HEK293 (cell line): ENCODE data around the gene ELOVL5.

Source experiments
- CTCF ChIA-PET: fragments of 350-600 bp; formaldehyde crosslinking; extraction: SDS; loops from one replicate; lab custom pipeline; 2021; ENCODE audit warnings: antibody characterized with exemption; lab: Yijun Ruan, JAX
- POLR2A ChIA-PET: fragments of 300-600 bp; formaldehyde crosslinking; extraction: SDS; loops from one replicate; lab custom pipeline; 2020; ENCODE audit warnings: antibody characterized with exemption, inconsistent platforms; lab: Yijun Ruan, JAX
- H3K27ac ChIP-seq: fragments of 200-500 bp; sonication (Bioruptor generic); 2 replicates; pipeline ENCODE4 v1.5.1; 2014; ENCODE audit warnings: low read depth, low read length, control low read depth, inconsistent platforms; ENCODE audit errors: extremely low read depth
- H3K36me3 ChIP-seq, 2 experiments: fragments of 200-500 bp in 1 of 2; sonication (Bioruptor generic) in 1 of 2; 1 replicate in 1 of 2; 2 replicates in 1 of 2; pipeline ENCODE4 v1.5.1; 2014 to 2017; ENCODE audit warnings: inconsistent platforms in 2 of 2, low read length in 2 of 2; ENCODE audit not compliant: control insufficient read depth in 2 of 2, insufficient read depth in 1 of 2
- H3K4me1 ChIP-seq: fragments of 200-500 bp; sonication (Bioruptor generic); 2 replicates; pipeline ENCODE4 v1.5.1; 2014; ENCODE audit warnings: mild to moderate bottlenecking, low read length, inconsistent platforms; ENCODE audit not compliant: control insufficient read depth, insufficient read depth
- H3K4me3 ChIP-seq: 2 replicates; pipeline ENCODE4 v1.5.1; 2011; ENCODE audit warnings: low read depth, mild to moderate bottlenecking, control low read depth, low read length, moderate library complexity
- H3K9me3 ChIP-seq: fragments of 200-500 bp; sonication (Bioruptor generic); 2 replicates; pipeline ENCODE4 v1.5.1; 2014; ENCODE audit warnings: low read depth, low read length, inconsistent platforms; ENCODE audit not compliant: control insufficient read depth, insufficient read depth
- GLIS1 ChIP-seq: fragments of 450-650 bp; formaldehyde crosslinking; IDR thresholded peaks from 2 replicates; pipeline ENCODE4 v1.5.1; 2016; ENCODE audit warnings: missing biosample characterization, missing genetic modification characterization
- IKZF3 ChIP-seq: fragments of 450-650 bp; IDR thresholded peaks from 2 replicates; pipeline ENCODE4 v1.5.0; 2018; ENCODE audit warnings: missing biosample characterization, mild to moderate bottlenecking, missing genetic modification characterization, moderate library complexity
- KLF16 ChIP-seq: fragments of 450-650 bp; formaldehyde crosslinking; IDR thresholded peaks from 2 replicates; pipeline ENCODE4 v1.5.1; 2017; ENCODE audit warnings: missing biosample characterization, missing genetic modification characterization
- MYNN ChIP-seq: fragments of 450-650 bp; formaldehyde crosslinking; IDR thresholded peaks from 2 replicates; pipeline ENCODE4 v1.5.1; 2016; ENCODE audit warnings: missing biosample characterization, missing genetic modification characterization, borderline replicate concordance
- MZF1 ChIP-seq: fragments of 450-650 bp; formaldehyde crosslinking; IDR thresholded peaks from 2 replicates; pipeline ENCODE4 v1.5.1; 2017; ENCODE audit warnings: missing biosample characterization, missing genetic modification characterization, borderline replicate concordance
- PRDM1 ChIP-seq: fragments of 450-650 bp; formaldehyde crosslinking; IDR thresholded peaks from 2 replicates; pipeline ENCODE4; 2016; ENCODE audit warnings: missing biosample characterization, missing genetic modification characterization
- SP2 ChIP-seq: fragments of 450-650 bp; formaldehyde crosslinking; IDR thresholded peaks from 2 replicates; pipeline ENCODE4 v1.5.1; 2016; ENCODE audit warnings: missing biosample characterization, missing genetic modification characterization
- SP3 ChIP-seq: fragments of 450-650 bp; formaldehyde crosslinking; IDR thresholded peaks from 2 replicates; pipeline ENCODE4 v1.5.1; 2016; ENCODE audit warnings: missing biosample characterization, missing genetic modification characterization
- YY1 ChIP-seq: fragments of 450-650 bp; formaldehyde crosslinking; IDR thresholded peaks from 2 replicates; pipeline ENCODE4 v1.5.1; 2018; ENCODE audit warnings: missing biosample characterization, missing genetic modification characterization
- ZBTB8A ChIP-seq: fragments of 450-650 bp; formaldehyde crosslinking; IDR thresholded peaks from 2 replicates; pipeline ENCODE4 v1.5.1; 2016; ENCODE audit warnings: missing biosample characterization, missing genetic modification characterization
- ZEB2 ChIP-seq: fragments of 450-650 bp; formaldehyde crosslinking; IDR thresholded peaks from 2 replicates; pipeline ENCODE4 v1.5.1; 2016; ENCODE audit warnings: missing biosample characterization, missing genetic modification characterization
- ZNF24 ChIP-seq: fragments of 450-650 bp; formaldehyde crosslinking; IDR thresholded peaks from 2 replicates; pipeline ENCODE4 v1.5.1; 2016; ENCODE audit warnings: missing biosample characterization, missing genetic modification characterization
- ZNF335 ChIP-seq: fragments of 450-650 bp; formaldehyde crosslinking; conservative IDR thresholded peaks from 2 replicates; pipeline ENCODE4 v1.5.1; 2016; ENCODE audit warnings: missing biosample characterization, missing genetic modification characterization
- ZNF404 ChIP-seq: fragments of 450-650 bp; formaldehyde crosslinking; IDR thresholded peaks from 2 replicates; pipeline ENCODE4 v1.5.1; 2017; ENCODE audit warnings: missing biosample characterization, missing genetic modification characterization
- ZNF423 ChIP-seq: fragments of 450-650 bp; formaldehyde crosslinking; IDR thresholded peaks from 2 replicates; pipeline ENCODE4 v1.5.1; 2016; ENCODE audit warnings: missing biosample characterization, missing genetic modification characterization
- ZNF426 ChIP-seq: fragments of 450-650 bp; formaldehyde crosslinking; IDR thresholded peaks from 2 replicates; pipeline ENCODE4 v1.5.1; 2017; ENCODE audit warnings: missing biosample characterization, missing genetic modification characterization, mild to moderate bottlenecking, inconsistent platforms, moderate library complexity
- ZNF561 ChIP-seq: fragments of 450-650 bp; IDR thresholded peaks from 2 replicates; pipeline ENCODE4 v1.5.1; 2018; ENCODE audit warnings: missing biosample characterization, missing genetic modification characterization, borderline replicate concordance
- ZNF596 ChIP-seq: fragments of 450-650 bp; IDR thresholded peaks from 2 replicates; pipeline ENCODE4 v1.5.0; 2018; ENCODE audit warnings: missing biosample characterization, mild to moderate bottlenecking, missing genetic modification characterization, moderate library complexity
- TF ChIP-seq, protein P1 (sequence below): fragments of 450-650 bp; formaldehyde crosslinking; IDR thresholded peaks from 2 replicates; pipeline ENCODE4 v1.5.1; 2017; ENCODE audit warnings: missing biosample characterization, missing genetic modification characterization
- TF ChIP-seq, protein P2 (sequence below): fragments of 450-650 bp; formaldehyde crosslinking; IDR thresholded peaks from 2 replicates; pipeline ENCODE4 v1.5.1; 2016; ENCODE audit warnings: missing biosample characterization, missing genetic modification characterization
- TF ChIP-seq, protein P3 (sequence below): IDR thresholded peaks from 2 replicates; pipeline ENCODE4 v1.6.1; 2011; ENCODE audit warnings: mild to moderate bottlenecking, low read depth, low read length, borderline replicate concordance
- TF ChIP-seq, protein P4 (sequence below): fragments of 450-650 bp; formaldehyde crosslinking; IDR thresholded peaks from 2 replicates; pipeline ENCODE4 v1.5.1; 2016; ENCODE audit warnings: missing biosample characterization, missing genetic modification characterization
- TF ChIP-seq, protein P5 (sequence below): fragments of 450-650 bp; formaldehyde crosslinking; IDR thresholded peaks from 2 replicates; pipeline ENCODE4 v1.5.1; 2016; ENCODE audit warnings: missing biosample characterization, missing genetic modification characterization
- TF ChIP-seq, protein P6 (sequence below): fragments of 450-650 bp; formaldehyde crosslinking; IDR thresholded peaks from 2 replicates; pipeline ENCODE4 v1.5.1; 2016; ENCODE audit warnings: missing biosample characterization, missing genetic modification characterization

ELOVL5 gene

DNA sequence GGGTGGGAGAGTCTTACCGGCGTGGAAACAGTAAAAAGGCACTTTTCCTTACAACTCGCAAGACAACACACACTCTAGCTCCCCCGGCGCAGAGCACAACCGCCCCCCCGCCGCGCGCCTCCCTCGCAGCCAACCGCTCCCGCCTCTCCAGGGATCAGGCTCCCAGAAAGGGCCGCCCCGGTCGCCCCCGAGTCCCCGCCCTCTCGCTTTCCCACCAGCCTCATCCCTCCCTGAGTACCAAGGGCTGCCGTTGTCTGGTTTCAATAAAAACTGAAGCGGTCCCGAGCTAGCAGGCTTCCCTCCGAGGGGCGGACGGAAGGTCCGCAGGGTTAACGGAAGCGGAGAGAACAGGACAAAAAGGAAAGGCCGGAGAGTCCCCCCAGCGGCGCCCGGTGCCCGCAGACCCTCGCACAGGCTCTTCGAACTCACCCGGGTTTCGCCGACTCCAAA, 804 bp downstream of the ELOVL5 start:
- Histone ChIP-seq H3K4me3 (peak overlapping the region; percentile 90), H3K27ac (peak overlapping the region; percentile 86), H3K9me3 (no peaks in the 10 kb centered on the region), H3K4me1 (peaks cover 6% of the 10 kb centered on the region), H3K36me3 (peaks cover 0 to 3% of the 10 kb centered on the region in 2 experiments; a peak in 1 of 3 replicates)
- ChIA-PET CTCF (interaction anchor here (0.9 to 2.4 kb wide), 7 partner anchors 10 to 177 kb away, joined by 3 to 11 read pairs (median 3); no protein-coding TSS in a partner anchor), POLR2A (interaction anchor here (0.6 to 3.3 kb wide), 9 partner anchors 10 to 175 kb away, joined by 3 to 30 read pairs (median 3); no protein-coding TSS in a partner anchor)
- TF ChIP-seq, protein P1, sequence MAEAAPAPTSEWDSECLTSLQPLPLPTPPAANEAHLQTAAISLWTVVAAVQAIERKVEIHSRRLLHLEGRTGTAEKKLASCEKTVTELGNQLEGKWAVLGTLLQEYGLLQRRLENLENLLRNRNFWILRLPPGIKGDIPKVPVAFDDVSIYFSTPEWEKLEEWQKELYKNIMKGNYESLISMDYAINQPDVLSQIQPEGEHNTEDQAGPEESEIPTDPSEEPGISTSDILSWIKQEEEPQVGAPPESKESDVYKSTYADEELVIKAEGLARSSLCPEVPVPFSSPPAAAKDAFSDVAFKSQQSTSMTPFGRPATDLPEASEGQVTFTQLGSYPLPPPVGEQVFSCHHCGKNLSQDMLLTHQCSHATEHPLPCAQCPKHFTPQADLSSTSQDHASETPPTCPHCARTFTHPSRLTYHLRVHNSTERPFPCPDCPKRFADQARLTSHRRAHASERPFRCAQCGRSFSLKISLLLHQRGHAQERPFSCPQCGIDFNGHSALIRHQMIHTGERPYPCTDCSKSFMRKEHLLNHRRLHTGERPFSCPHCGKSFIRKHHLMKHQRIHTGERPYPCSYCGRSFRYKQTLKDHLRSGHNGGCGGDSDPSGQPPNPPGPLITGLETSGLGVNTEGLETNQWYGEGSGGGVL: peak; percentile 48
- TF ChIP-seq ZNF426 (tag by site-specific recombination) (no peak), ZNF561 (tag by site-specific recombination) (0 out of 2 replicates have a peak, but pooled peaks have one; percentile 13), ZEB2 (tag by site-specific recombination) (0 out of 2 replicates have a peak, but pooled peaks have one; percentile 35), YY1 (no peak), IKZF3 (peak; percentile 82; the same call in 1 of the 2 replicates), SP2 (peak; percentile 79), GLIS1 (tag by site-specific recombination) (peak; percentile 73), SP3 (tag by site-specific recombination) (peak; percentile 43), KLF16 (no peak), PRDM1 (tag by site-specific recombination) (peak; percentile 54), ZNF335 (tag by site-specific recombination) (0 out of 2 replicates have a peak, but pooled peaks have one; percentile 18), ZNF404 (tag by site-specific recombination) (no peak), ZNF423 (tag by site-specific recombination) (peak; percentile 63; the same call in 1 of the 2 replicates), MYNN (no peak), ZBTB8A (tag by site-specific recombination) (peak; percentile 22), ZNF596 (tag by site-specific recombination) (no peak), ZNF24 (tag by site-specific recombination) (no peak), MZF1 (tag by site-specific recombination) (no peak)
- TF ChIP-seq, protein P2, sequence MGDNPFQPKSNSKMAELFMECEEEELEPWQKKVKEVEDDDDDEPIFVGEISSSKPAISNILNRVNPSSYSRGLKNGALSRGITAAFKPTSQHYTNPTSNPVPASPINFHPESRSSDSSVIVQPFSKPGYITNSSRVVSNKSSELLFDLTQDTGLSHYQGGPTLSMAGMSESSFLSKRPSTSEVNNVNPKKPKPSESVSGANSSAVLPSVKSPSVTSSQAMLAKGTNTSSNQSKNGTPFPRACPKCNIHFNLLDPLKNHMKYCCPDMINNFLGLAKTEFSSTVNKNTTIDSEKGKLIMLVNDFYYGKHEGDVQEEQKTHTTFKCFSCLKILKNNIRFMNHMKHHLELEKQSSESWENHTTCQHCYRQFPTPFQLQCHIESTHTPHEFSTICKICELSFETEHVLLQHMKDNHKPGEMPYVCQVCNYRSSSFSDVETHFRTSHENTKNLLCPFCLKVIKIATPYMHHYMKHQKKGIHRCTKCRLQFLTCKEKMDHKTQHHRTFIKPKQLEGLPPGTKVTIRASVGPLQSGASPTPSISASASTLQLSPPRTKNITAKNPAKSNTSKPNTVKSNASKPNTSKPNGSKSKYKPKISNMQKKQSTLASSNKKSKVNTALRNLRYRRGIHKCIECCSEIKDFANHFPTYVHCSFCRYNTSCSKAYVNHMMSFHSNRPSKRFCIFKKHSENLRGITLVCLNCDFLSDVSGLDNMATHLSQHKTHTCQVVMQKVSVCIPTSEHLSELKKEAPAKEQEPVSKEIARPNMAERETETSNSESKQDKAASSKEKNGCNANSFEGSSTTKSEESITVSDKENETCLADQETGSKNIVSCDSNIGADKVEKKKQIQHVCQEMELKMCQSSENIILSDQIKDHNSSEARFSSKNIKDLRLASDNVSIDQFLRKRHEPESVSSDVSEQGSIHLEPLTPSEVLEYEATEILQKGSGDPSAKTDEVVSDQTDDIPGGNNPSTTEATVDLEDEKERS (tag by site-specific recombination): no peak
- TF ChIP-seq, protein P3, sequence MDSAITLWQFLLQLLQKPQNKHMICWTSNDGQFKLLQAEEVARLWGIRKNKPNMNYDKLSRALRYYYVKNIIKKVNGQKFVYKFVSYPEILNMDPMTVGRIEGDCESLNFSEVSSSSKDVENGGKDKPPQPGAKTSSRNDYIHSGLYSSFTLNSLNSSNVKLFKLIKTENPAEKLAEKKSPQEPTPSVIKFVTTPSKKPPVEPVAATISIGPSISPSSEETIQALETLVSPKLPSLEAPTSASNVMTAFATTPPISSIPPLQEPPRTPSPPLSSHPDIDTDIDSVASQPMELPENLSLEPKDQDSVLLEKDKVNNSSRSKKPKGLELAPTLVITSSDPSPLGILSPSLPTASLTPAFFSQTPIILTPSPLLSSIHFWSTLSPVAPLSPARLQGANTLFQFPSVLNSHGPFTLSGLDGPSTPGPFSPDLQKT: no peak
- TF ChIP-seq, protein P4, sequence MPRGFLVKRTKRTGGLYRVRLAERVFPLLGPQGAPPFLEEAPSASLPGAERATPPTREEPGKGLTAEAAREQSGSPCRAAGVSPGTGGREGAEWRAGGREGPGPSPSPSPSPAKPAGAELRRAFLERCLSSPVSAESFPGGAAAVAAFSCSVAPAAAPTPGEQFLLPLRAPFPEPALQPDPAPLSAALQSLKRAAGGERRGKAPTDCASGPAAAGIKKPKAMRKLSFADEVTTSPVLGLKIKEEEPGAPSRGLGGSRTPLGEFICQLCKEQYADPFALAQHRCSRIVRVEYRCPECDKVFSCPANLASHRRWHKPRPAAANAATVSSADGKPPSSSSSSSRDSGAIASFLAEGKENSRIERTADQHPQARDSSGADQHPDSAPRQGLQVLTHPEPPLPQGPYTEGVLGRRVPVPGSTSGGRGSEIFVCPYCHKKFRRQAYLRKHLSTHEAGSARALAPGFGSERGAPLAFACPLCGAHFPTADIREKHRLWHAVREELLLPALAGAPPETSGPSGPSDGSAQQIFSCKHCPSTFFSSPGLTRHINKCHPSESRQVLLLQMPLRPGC (tag by site-specific recombination): no peak
- TF ChIP-seq, protein P5, sequence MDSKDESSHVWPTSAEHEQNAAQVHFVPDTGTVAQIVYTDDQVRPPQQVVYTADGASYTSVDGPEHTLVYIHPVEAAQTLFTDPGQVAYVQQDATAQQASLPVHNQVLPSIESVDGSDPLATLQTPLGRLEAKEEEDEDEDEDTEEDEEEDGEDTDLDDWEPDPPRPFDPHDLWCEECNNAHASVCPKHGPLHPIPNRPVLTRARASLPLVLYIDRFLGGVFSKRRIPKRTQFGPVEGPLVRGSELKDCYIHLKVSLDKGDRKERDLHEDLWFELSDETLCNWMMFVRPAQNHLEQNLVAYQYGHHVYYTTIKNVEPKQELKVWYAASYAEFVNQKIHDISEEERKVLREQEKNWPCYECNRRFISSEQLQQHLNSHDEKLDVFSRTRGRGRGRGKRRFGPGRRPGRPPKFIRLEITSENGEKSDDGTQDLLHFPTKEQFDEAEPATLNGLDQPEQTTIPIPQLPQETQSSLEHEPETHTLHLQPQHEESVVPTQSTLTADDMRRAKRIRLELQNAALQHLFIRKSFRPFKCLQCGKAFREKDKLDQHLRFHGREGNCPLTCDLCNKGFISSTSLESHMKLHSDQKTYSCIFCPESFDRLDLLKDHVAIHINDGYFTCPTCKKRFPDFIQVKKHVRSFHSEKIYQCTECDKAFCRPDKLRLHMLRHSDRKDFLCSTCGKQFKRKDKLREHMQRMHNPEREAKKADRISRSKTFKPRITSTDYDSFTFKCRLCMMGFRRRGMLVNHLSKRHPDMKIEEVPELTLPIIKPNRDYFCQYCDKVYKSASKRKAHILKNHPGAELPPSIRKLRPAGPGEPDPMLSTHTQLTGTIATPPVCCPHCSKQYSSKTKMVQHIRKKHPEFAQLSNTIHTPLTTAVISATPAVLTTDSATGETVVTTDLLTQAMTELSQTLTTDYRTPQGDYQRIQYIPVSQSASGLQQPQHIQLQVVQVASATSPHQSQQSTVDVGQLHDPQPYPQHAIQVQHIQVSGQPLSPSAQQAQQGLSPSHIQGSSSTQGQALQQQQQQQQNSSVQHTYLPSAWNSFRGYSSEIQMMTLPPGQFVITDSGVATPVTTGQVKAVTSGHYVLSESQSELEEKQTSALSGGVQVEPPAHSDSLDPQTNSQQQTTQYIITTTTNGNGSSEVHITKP (tag by site-specific recombination): 0 out of 2 replicates have a peak, but pooled peaks have one; percentile 2
- TF ChIP-seq, protein P6, sequence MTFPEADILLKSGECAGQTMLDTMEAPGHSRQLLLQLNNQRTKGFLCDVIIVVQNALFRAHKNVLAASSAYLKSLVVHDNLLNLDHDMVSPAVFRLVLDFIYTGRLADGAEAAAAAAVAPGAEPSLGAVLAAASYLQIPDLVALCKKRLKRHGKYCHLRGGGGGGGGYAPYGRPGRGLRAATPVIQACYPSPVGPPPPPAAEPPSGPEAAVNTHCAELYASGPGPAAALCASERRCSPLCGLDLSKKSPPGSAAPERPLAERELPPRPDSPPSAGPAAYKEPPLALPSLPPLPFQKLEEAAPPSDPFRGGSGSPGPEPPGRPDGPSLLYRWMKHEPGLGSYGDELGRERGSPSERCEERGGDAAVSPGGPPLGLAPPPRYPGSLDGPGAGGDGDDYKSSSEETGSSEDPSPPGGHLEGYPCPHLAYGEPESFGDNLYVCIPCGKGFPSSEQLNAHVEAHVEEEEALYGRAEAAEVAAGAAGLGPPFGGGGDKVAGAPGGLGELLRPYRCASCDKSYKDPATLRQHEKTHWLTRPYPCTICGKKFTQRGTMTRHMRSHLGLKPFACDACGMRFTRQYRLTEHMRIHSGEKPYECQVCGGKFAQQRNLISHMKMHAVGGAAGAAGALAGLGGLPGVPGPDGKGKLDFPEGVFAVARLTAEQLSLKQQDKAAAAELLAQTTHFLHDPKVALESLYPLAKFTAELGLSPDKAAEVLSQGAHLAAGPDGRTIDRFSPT: peak; percentile 34; the same call in 1 of the 2 replicates
